ENCODE measurements around the gene COX6B1.
"Not testable (repeated sequence)": the region's sequence is repeated elsewhere in the genome, so short reads cannot be mapped to it uniquely, and the experiment has no call there.

Gene COX6B1

GRCh38 chr19:35642312-35642711, 5.8 kb upstream of the COX6B1 start:
- H3K4me1 ChIP-seq = peaks cover 11% of the 10 kb centered on the region

DNA sequence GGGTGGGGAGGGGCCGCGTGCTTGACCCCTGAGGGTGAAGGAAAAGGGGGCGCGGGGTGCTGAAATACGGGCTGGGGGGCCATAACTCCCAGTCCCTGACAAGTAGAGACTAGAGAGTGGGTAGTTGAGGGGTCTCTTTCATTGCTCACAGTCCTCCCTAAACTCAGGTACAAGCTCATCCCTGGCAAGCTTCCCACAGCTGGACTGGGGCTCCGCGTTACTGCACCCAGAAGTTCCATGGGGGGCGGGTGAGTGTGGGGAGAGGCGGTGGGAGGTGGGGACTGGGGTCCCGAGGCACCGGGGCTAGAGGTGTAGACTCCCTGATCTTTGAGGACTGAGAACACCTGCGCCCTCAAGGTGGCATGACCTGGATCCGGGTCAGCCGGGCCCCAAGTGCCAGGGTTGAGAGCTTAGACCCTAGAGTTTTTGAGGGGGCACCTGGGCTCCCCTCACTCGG, 5.3 kb upstream of the COX6B1 start:
- H3K9me3 ChIP-seq = no peaks in the 10 kb centered on the region
- H3K27me3 ChIP-seq (ENCODE audit: low read depth) = no peaks in the 10 kb centered on the region
- peaks cover 13% of the 10 kb centered on the region for H3K4me1 ChIP-seq
- no peak for DNase-seq (ENCODE audit: low spot score in 2 of 2)
- H3K36me3 ChIP-seq (replicated peaks) = peaks cover 6% of the 10 kb centered on the region
- peak overlapping the region; percentile 37 for H3K4me3 ChIP-seq
- in situ Hi-C loops (cut with MboI; ENCODE audit: low sequenced_read_pairs) = no loop called here

More at GRCh38 chr19:35642312-35642711, 5.8 kb upstream of the COX6B1 start:
- H3K4me3 ChIP-seq = no peak overlapping the region
- peaks cover 11% of the 10 kb centered on the region for H3K36me3 ChIP-seq (replicated peaks)
- DNase-seq (ENCODE audit: low spot score in 2 of 2) = no peak
- in situ Hi-C loops (cut with MboI; ENCODE audit: low sequenced_read_pairs) = no loop called here
- H3K27me3 ChIP-seq (ENCODE audit: low read depth) = no peaks in the 10 kb centered on the region
- no peaks in the 10 kb centered on the region for H3K9me3 ChIP-seq

DNA sequence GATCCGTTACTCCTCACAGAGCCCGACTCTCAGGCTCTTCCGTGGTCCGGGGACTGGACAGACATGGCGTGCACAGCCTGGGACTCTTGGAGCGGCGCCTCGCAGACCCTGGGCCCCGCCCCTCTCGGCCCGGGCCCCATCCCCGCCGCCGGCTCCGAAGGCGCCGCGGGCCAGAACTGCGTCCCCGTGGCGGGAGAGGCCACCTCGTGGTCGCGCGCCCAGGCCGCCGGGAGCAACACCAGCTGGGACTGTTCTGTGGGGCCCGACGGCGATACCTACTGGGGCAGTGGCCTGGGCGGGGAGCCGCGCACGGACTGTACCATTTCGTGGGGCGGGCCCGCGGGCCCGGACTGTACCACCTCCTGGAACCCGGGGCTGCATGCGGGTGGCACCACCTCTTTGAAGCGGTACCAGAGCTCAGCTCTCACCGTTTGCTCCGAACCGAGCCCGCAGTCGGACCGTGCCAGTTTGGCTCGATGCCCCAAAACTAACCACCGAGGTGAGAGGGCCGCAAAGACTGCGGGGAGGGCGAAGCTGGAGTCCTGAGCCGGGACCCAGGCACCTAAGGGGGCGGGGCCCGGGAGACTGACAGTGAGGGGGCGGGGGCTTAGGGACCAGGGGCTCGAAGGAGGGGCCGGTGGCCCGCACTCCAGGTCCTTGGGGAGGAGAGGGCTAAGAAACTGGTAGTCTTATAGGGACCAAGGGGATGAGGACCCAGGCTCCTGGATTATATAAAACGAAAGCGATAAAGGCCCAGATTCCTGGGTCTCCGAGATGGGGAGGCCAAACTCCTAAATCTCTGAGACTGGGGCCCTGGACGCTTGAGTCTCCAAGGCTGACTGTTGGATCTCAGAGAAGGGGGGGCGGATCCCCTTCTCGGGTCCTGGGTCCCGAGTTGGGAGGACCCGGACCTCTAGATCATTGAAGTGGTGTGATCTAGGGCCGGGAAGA, 4.6 kb upstream of the COX6B1 start:
- no peaks in the 10 kb centered on the region for H3K9me3 ChIP-seq
- H3K36me3 ChIP-seq (replicated peaks) = no peaks in the 10 kb centered on the region; the same call in 1 of the 2 replicates
- in situ Hi-C loops (cut with MboI; ENCODE audit: low sequenced_read_pairs) = no loop called here
- peak; percentile 82 to 95 for DNase-seq (ENCODE audit: low spot score in 2 of 2)
- peak overlapping the region; percentile 37 for H3K4me3 ChIP-seq
- H3K4me1 ChIP-seq = peaks cover 13% of the 10 kb centered on the region
- H3K27me3 ChIP-seq (ENCODE audit: low read depth) = no peaks in the 10 kb centered on the region

DNA sequence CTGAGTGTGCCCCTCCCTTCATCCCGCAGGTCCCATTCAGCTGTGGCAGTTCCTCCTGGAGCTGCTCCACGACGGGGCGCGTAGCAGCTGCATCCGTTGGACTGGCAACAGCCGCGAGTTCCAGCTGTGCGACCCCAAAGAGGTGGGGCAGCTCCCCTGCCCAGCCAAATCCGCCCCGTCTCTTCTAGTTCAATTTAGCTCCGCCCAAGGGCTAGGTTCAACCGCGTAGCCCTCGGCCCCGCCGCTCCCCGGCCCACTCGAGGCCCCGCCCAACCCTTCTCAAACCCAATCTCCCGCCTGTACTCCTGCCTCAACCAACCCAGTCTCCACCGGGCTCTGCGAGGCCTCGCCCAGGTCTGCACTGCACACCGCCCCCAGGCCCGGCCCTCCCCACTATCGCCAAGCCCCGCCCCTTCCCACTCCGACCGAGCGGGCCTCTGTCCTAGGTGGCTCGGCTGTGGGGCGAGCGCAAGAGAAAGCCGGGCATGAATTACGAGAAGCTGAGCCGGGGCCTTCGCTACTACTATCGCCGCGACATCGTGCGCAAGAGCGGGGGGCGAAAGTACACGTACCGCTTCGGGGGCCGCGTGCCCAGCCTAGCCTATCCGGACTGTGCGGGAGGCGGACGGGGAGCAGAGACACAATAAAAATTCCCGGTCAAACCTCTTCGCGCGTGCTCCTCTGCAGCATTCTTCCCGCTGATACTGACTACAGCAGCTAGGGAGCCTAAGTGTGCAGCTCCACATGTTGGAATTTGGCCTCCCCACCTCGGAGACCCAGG, 3.7 kb upstream of the COX6B1 start:
- Histone ChIP-seq H3K4me1 (peaks cover 13% of the 10 kb centered on the region), H3K36me3 (replicated peaks) (no peaks in the 10 kb centered on the region), H3K4me3 (peak overlapping the region; percentile 37), H3K27me3 (ENCODE audit: low read depth) (no peaks in the 10 kb centered on the region), H3K9me3 (no peaks in the 10 kb centered on the region)
- in situ Hi-C loops (cut with MboI; ENCODE audit: low sequenced_read_pairs) = no loop called here
- peak; percentile 99 for DNase-seq (ENCODE audit: low spot score in 2 of 2)

DNA sequence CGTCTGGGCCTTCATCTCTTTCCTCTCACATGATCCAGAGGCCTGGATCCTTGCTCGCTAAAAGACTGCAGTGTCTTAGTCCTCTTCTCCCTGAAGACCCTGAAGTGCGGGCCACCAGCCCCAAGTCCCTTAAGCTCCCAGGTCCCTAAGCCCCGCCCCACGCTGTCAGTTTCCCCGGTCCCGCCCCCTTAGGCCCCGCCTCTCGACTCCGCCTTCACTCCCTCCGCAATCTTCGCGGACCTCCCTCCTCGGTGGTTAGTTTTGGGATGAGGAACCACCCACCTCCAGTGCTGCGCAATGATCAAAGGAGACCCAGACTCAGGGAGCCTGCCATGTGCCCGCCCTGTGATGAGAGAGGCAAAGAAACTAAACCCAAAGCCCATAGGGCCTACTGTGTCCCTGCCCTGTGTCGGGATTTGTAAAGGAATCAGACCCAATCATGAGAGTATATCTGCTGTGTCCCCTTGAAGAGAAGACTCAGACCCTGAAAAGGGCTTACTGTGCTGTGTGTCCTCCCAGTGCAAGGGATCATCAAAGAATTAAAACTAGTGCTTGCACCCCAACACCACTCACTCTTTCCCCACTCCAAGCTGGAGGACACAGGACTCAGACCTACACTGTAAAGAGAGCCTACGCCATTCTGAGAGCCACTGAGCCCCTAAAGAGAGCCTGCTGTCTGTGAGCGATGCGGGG, 3.0 kb upstream of the COX6B1 start:
- in situ Hi-C loops (cut with MboI; ENCODE audit: low sequenced_read_pairs) = no loop called here
- Histone ChIP-seq H3K9me3 (no peaks in the 10 kb centered on the region), H3K4me3 (peak overlapping the region; percentile 37), H3K27me3 (ENCODE audit: low read depth) (no peaks in the 10 kb centered on the region), H3K36me3 (replicated peaks) (peaks cover 5% of the 10 kb centered on the region), H3K4me1 (peaks cover 13% of the 10 kb centered on the region)
- peak; percentile 82 to 98 for DNase-seq (ENCODE audit: low spot score in 2 of 2)

DNA sequence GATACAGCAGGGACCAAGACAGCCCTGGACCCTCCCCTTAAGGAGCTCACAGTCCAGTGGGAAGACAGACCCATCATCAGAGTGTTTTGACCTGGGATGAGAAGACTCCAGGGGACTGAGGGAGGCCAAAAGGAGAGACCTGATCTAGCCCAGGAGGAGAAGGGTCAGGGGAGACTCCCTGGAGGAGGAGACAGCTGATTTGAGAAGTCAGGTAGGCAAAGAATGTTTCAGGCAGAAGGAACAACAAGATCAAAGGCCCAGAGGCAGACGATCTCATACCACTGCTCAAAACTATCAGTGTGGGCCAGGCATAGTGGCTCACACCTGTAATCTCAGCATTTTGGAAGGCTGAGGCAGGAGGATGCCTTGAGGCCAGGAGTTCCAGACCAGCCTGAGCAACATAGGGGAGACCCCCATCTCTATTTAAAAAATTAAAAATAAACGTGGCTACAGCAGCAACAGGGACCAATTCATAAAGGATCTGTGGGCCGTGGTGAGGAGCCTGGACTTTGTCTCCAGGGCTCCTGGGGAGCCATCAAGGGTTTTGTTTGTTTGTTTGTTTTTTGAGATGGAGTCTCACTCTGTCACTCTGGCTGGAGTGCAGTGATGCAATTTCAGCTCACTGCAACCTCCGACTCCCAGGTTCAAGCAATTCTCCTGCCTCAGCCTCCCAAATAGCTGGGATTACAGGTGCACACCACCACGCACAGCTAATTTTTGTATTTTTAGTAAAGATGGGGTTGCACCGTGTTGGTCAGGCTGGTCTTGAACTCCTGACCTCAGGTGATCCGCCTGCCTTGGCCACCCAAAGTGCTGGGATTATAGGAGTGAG, 2.2 kb upstream of the COX6B1 start:
- in situ Hi-C loops (cut with MboI; ENCODE audit: low sequenced_read_pairs) = no loop called here

DNA sequence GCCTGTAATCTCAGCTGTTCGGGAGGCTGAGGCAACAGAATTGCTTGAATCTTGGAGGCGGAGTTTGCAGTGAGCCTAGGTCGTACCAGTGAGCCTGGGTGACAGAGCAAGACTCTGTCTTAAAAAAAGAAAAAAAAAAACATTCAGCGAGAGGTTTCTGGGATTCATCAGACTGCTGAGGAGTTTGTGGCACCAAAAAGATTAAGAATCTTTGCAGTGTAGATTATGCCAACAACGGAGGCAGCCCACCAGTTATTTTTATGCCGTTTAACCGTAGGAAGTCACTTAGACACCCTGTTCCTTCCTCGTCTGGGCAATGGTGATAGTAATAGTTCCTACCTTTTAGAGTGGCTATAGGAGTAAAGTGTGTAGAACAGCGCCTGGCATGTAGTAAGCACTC, 2.5 kb downstream of the COX6B1 start:
- Histone ChIP-seq H3K36me3 (replicated peaks) (peaks cover 49% of the 10 kb centered on the region), H3K4me3 (no peak overlapping the region), H3K9me3 (no peaks in the 10 kb centered on the region), H3K4me1 (0 out of 2 replicates have a peak, but pooled peaks cover 3% of the 10 kb centered on the region), H3K27me3 (ENCODE audit: low read depth) (no peaks in the 10 kb centered on the region)
- in situ Hi-C loops (cut with MboI; ENCODE audit: low sequenced_read_pairs) = no loop called here
- DNase-seq (ENCODE audit: low spot score in 2 of 2) = no peak

More for the DNA sequence above, 2.2 kb upstream of the COX6B1 start:
- no peak overlapping the region for H3K4me3 ChIP-seq
- peaks cover 13% of the 10 kb centered on the region for H3K36me3 ChIP-seq (replicated peaks)
- peaks cover 13% of the 10 kb centered on the region for H3K4me1 ChIP-seq
- no peaks in the 10 kb centered on the region for H3K27me3 ChIP-seq (ENCODE audit: low read depth)
- H3K9me3 ChIP-seq = no peaks in the 10 kb centered on the region
- no peak for DNase-seq (ENCODE audit: low spot score in 2 of 2)

GRCh38 chr19:35654828-35655227, 6.7 kb downstream of the COX6B1 start:
- H3K27me3 ChIP-seq (ENCODE audit: low read depth); H3K4me3 ChIP-seq; H3K9me3 ChIP-seq; in situ Hi-C loops (cut with MboI; ENCODE audit: low sequenced_read_pairs); H3K4me1 ChIP-seq; DNase-seq (ENCODE audit: low spot score in 2 of 2): not testable (repeated sequence)
- H3K36me3 ChIP-seq (replicated peaks) = peaks cover 74% of the 10 kb centered on the region

GRCh38 chr19:35655600-35655999, 7.5 kb downstream of the COX6B1 start:
- no peak overlapping the region for H3K4me3 ChIP-seq
- H3K36me3 ChIP-seq (replicated peaks) = peaks cover 68% of the 10 kb centered on the region
- no peaks in the 10 kb centered on the region for H3K9me3 ChIP-seq
- DNase-seq (ENCODE audit: low spot score in 2 of 2) = no peak
- H3K4me1 ChIP-seq = no peaks in the 10 kb centered on the region
- in situ Hi-C loops (cut with MboI; ENCODE audit: low sequenced_read_pairs) = no loop called here
- no peaks in the 10 kb centered on the region for H3K27me3 ChIP-seq (ENCODE audit: low read depth)

GRCh38 chr19:35656700-35657099, 8.6 kb downstream of the COX6B1 start:
- in situ Hi-C loops (cut with MboI; ENCODE audit: low sequenced_read_pairs) = no loop called here
- peaks cover 57% of the 10 kb centered on the region for H3K36me3 ChIP-seq (replicated peaks)

DNA sequence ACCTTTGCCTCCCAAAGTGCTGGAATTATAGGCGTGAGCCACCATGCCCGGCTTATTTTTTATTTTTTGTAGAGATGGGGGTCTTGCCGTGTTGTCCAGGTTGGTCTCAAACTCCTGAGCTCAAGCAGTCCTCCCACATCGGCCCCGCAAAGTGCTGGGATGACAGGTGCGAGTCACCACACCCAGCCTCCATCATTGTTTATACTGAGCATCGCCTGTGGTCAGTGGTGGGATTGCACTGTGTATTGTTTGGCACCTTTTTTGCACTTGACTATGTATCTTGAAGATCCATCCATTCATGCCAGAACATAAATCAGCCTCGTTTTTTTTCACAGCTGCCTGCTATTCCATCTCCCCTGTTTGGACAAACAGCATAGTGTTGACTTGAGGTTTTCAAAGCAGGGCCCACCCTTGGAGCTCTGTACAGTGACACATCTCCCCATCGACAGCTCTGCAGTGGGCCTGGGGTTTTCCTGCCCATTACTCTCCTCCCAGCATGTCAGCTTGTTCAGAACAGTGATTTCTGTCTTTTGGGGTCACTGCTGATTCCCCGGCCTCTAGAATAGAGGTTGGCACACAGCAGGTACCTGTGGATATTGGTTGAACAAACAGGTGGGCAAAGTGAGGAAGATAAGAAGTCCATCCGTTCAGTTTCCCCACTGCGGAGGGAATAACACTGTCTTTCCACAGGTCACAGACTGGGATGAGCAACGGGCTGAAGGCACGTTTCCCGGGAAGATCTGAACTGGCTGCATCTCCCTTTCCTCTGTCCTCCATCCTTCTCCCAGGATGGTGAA, 10.0 kb downstream of the COX6B1 start:
- Histone ChIP-seq H3K9me3 (no peaks in the 10 kb centered on the region), H3K27me3 (ENCODE audit: low read depth) (no peaks in the 10 kb centered on the region), H3K4me1 (no peaks in the 10 kb centered on the region), H3K36me3 (replicated peaks) (peaks cover 50% of the 10 kb centered on the region), H3K4me3 (no peak overlapping the region)
- in situ Hi-C loops (cut with MboI; ENCODE audit: low sequenced_read_pairs) = no loop called here
- DNase-seq (ENCODE audit: low spot score in 2 of 2) = no peak

More at GRCh38 chr19:35656700-35657099, 8.6 kb downstream of the COX6B1 start:
- H3K4me1 ChIP-seq = no peaks in the 10 kb centered on the region
- no peaks in the 10 kb centered on the region for H3K9me3 ChIP-seq
- DNase-seq (ENCODE audit: low spot score in 2 of 2) = no peak
- no peaks in the 10 kb centered on the region for H3K27me3 ChIP-seq (ENCODE audit: low read depth)
- no peak overlapping the region for H3K4me3 ChIP-seq

DNA sequence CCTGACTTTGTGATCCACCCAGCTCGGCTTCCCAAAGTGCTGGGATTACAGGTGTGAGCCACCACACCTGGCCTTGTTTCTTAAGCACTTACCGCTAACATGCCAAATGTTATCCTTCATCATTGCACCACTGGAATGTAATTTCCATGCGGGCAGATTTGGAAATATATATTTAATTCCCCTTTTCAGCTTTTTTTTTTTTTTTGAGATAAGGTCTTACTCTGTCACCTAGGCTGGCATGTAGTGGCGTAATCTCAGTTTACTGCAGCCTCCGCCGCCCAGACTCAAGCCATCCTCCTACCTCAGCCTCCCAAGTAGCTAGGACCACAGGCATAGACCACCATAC, 13.8 kb downstream of the COX6B1 start:
- peaks cover 15% of the 10 kb centered on the region for H3K36me3 ChIP-seq (replicated peaks)
- H3K4me1 ChIP-seq = peaks cover 4% of the 10 kb centered on the region
- in situ Hi-C loops (cut with MboI; ENCODE audit: low sequenced_read_pairs) = no loop called here
- no peaks in the 10 kb centered on the region for H3K27me3 ChIP-seq (ENCODE audit: low read depth)
- H3K4me3 ChIP-seq = no peak overlapping the region
- DNase-seq (ENCODE audit: low spot score in 2 of 2) = no peak
- H3K9me3 ChIP-seq = no peaks in the 10 kb centered on the region
